Measurements from ENCODE around the gene KIF6.
"Not testable (repeated sequence)": the region's sequence is repeated elsewhere in the genome, so short reads cannot be mapped to it uniquely, and the experiment has no call there.

KIF6 gene

GRCh38 chr6:39495640-39496039 is 229.6 kb downstream of the KIF6 start:
- H3K9ac ChIP-seq = no peak overlapping the region
- no peaks in the 10 kb centered on the region for H3K36me3 ChIP-seq
- H3K27me3 ChIP-seq = no peaks in the 10 kb centered on the region

GRCh38 chr6:39494998-39495397 is 230.2 kb downstream of the KIF6 start:
- Histone ChIP-seq H3K4me2 (no peak overlapping the region), H3K27ac (no peak overlapping the region), H3K9ac (no peak overlapping the region), H4K20me1 (no peaks in the 10 kb centered on the region), H3K4me3 (no peak overlapping the region), H3K36me3 (no peaks in the 10 kb centered on the region), H3K9me3 (no peaks in the 10 kb centered on the region), H3K4me1 (no peaks in the 10 kb centered on the region), H3K27me3 (no peaks in the 10 kb centered on the region)
- no peak for TF ChIP-seq Cebpa-rat (IDR thresholded peaks at IDR 0.05)

More at GRCh38 chr6:39495640-39496039, 229.6 kb downstream of the KIF6 start:
- no peak overlapping the region for H3K4me2 ChIP-seq
- no peak overlapping the region for H3K4me3 ChIP-seq
- peaks cover 3% of the 10 kb centered on the region for H3K9me3 ChIP-seq
- H3K4me1 ChIP-seq = no peaks in the 10 kb centered on the region
- TF ChIP-seq Cebpa-rat (IDR thresholded peaks at IDR 0.05) = no peak
- no peaks in the 10 kb centered on the region for H4K20me1 ChIP-seq
- no peak overlapping the region for H3K27ac ChIP-seq

- H3K9me3 ChIP-seq = no peaks in the 10 kb centered on the region
- no peak overlapping the region for H3K4me2 ChIP-seq
- H4K20me1 ChIP-seq = no peaks in the 10 kb centered on the region
- no peak overlapping the region for H3K4me3 ChIP-seq
- TF ChIP-seq Cebpa-rat (IDR thresholded peaks at IDR 0.05) = no peak
- H3K27me3 ChIP-seq = no peaks in the 10 kb centered on the region
- H3K4me1 ChIP-seq = no peaks in the 10 kb centered on the region
- H3K36me3 ChIP-seq = no peaks in the 10 kb centered on the region
- H3K9ac ChIP-seq = no peak overlapping the region
- no peak overlapping the region for H3K27ac ChIP-seq
Observed at GRCh38 chr6:39493777-39494176, 231.4 kb downstream of the KIF6 start.

- TF ChIP-seq Cebpa-rat (IDR thresholded peaks at IDR 0.05) = no peak
- Histone ChIP-seq H3K9ac (no peak overlapping the region), H3K4me1 (no peaks in the 10 kb centered on the region), H3K36me3 (no peaks in the 10 kb centered on the region), H3K27me3 (no peaks in the 10 kb centered on the region), H3K4me2 (no peak overlapping the region), H4K20me1 (no peaks in the 10 kb centered on the region), H3K4me3 (no peak overlapping the region), H3K27ac (no peak overlapping the region), H3K9me3 (no peaks in the 10 kb centered on the region)
Observed at GRCh38 chr6:39493174-39493573, 232.0 kb downstream of the KIF6 start.

GRCh38 chr6:39490108-39490507 is 235.1 kb downstream of the KIF6 start:
- Histone ChIP-seq H3K4me2 (no peak overlapping the region), H3K9me3 (no peaks in the 10 kb centered on the region), H4K20me1 (no peaks in the 10 kb centered on the region), H3K36me3 (no peaks in the 10 kb centered on the region), H3K27ac (no peak overlapping the region), H3K4me3 (no peak overlapping the region), H3K27me3 (no peaks in the 10 kb centered on the region), H3K4me1 (no peaks in the 10 kb centered on the region), H3K9ac (no peak overlapping the region)
- no peak for TF ChIP-seq Cebpa-rat (IDR thresholded peaks at IDR 0.05)

- H3K9me3 ChIP-seq = no peaks in the 10 kb centered on the region
- H3K4me3 ChIP-seq = no peak overlapping the region
- no peak overlapping the region for H3K4me2 ChIP-seq
- H3K27me3 ChIP-seq = no peaks in the 10 kb centered on the region
- no peak overlapping the region for H3K27ac ChIP-seq
- TF ChIP-seq Cebpa-rat (IDR thresholded peaks at IDR 0.05) = no peak
- H3K4me1 ChIP-seq = no peaks in the 10 kb centered on the region
- no peak overlapping the region for H3K9ac ChIP-seq
- no peaks in the 10 kb centered on the region for H3K36me3 ChIP-seq
- H4K20me1 ChIP-seq = no peaks in the 10 kb centered on the region
Observed at GRCh38 chr6:39488255-39488879, 236.8 kb downstream of the KIF6 start.

GRCh38 chr6:39484276-39484675 is 240.9 kb downstream of the KIF6 start:
- Histone ChIP-seq H3K4me2 (no peak overlapping the region), H3K9ac (no peak overlapping the region), H3K27ac (no peak overlapping the region), H3K9me3 (no peaks in the 10 kb centered on the region), H3K4me3 (no peak overlapping the region), H3K4me1 (no peaks in the 10 kb centered on the region), H3K36me3 (no peaks in the 10 kb centered on the region), H4K20me1 (no peaks in the 10 kb centered on the region), H3K27me3 (no peaks in the 10 kb centered on the region)
- no peak for TF ChIP-seq Cebpa-rat (IDR thresholded peaks at IDR 0.05)

- H3K4me1 ChIP-seq, H3K27ac ChIP-seq, H3K4me3 ChIP-seq, H3K4me2 ChIP-seq, H3K27me3 ChIP-seq, H3K9me3 ChIP-seq, H3K9ac ChIP-seq, H4K20me1 ChIP-seq, H3K36me3 ChIP-seq: not testable (repeated sequence)
Observed at GRCh38 chr6:39479819-39480218, 245.4 kb downstream of the KIF6 start.

- Histone ChIP-seq H3K36me3 (no peaks in the 10 kb centered on the region), H3K4me1 (peaks cover 21% of the 10 kb centered on the region), H3K4me2 (no peak overlapping the region), H3K9ac (no peak overlapping the region), H3K27me3 (no peaks in the 10 kb centered on the region), H3K9me3 (no peaks in the 10 kb centered on the region), H4K20me1 (no peaks in the 10 kb centered on the region), H3K27ac (no peak overlapping the region), H3K4me3 (no peak overlapping the region)
- TF ChIP-seq Cebpa-rat (IDR thresholded peaks at IDR 0.05) = no peak
Observed at GRCh38 chr6:39476670-39477069, 248.5 kb downstream of the KIF6 start.

GRCh38 chr6:39476151-39476550 is 249.1 kb downstream of the KIF6 start:
- Histone ChIP-seq H3K9me3 (no peaks in the 10 kb centered on the region), H3K4me2 (no peak overlapping the region), H3K36me3 (no peaks in the 10 kb centered on the region), H4K20me1 (no peaks in the 10 kb centered on the region), H3K4me3 (no peak overlapping the region), H3K9ac (no peak overlapping the region), H3K27ac (no peak overlapping the region), H3K27me3 (no peaks in the 10 kb centered on the region), H3K4me1 (peaks cover 21% of the 10 kb centered on the region)
- TF ChIP-seq Cebpa-rat (IDR thresholded peaks at IDR 0.05) = no peak
